Ishikawa (cell line): ENCODE measurements around the gene UGGT2.

Experiments
- CEBPB ChIP-seq: IDR thresholded peaks from 2 replicates; pipeline ENCODE4 v1.6.1; 2012
- CREB1 ChIP-seq: IDR thresholded peaks from 2 replicates; pipeline ENCODE4 v1.6.1; 2012; ENCODE audit warnings: low read depth
- EGR1 ChIP-seq: IDR thresholded peaks from 2 replicates; pipeline ENCODE4 v1.6.1; 2012
- EP300 ChIP-seq: IDR thresholded peaks from 2 replicates; pipeline ENCODE4 v1.6.1; 2012; ENCODE audit warnings: borderline replicate concordance
- FOXM1 ChIP-seq: IDR thresholded peaks from 2 replicates; pipeline ENCODE4 v1.6.1; 2012; ENCODE audit warnings: low read depth, borderline replicate concordance
- MAX ChIP-seq: IDR thresholded peaks from 2 replicates; pipeline ENCODE4 v1.6.1; 2012
- NFIC ChIP-seq: IDR thresholded peaks from 2 replicates; pipeline ENCODE4 v1.6.1; 2012
- RAD21 ChIP-seq: IDR thresholded peaks from 2 replicates; pipeline ENCODE4 v1.6.1; 2012; ENCODE audit warnings: low read depth
- REST ChIP-seq: IDR thresholded peaks from 2 replicates; pipeline ENCODE4 v1.6.1; 2012; ENCODE audit warnings: low read depth, mild to moderate bottlenecking
- TCF12 ChIP-seq: IDR thresholded peaks from 2 replicates; pipeline ENCODE4 v1.6.1; 2012; ENCODE audit warnings: low read depth
- TEAD4 ChIP-seq: IDR thresholded peaks from 2 replicates; pipeline ENCODE4 v1.6.1; 2012
- USF1 ChIP-seq: IDR thresholded peaks from 2 replicates; pipeline ENCODE4 v1.6.1; 2012
- YY1 ChIP-seq: IDR thresholded peaks from 2 replicates; pipeline ENCODE4 v1.6.1; 2012; ENCODE audit warnings: low read depth
- ZBTB7A ChIP-seq: IDR thresholded peaks from 2 replicates; pipeline ENCODE4 v1.6.1; 2012; ENCODE audit warnings: low read depth

The UGGT2 gene

GRCh38 chr13:96081888-96082287 lies 28.7 kb upstream of the UGGT2 start:
- TF ChIP-seq EP300 (no peak), RAD21 (no peak), CEBPB (no peak), FOXM1 (no peak)

GRCh38 chr13:96080676-96081075 lies 27.5 kb upstream of the UGGT2 start:
- TF ChIP-seq EGR1 (no peak), CEBPB (no peak), REST (no peak)

GRCh38 chr13:96075953-96076543 lies 22.8 kb upstream of the UGGT2 start:
- TF ChIP-seq TCF12 (no peak), RAD21 (peak; percentile 42), EGR1 (no peak), EP300 (no peak)

GRCh38 chr13:96072392-96072791 lies 19.2 kb upstream of the UGGT2 start:
- TF ChIP-seq ZBTB7A (no peak), USF1 (no peak), EGR1 (no peak)

GRCh38 chr13:96071504-96071903 lies 18.3 kb upstream of the UGGT2 start:
- TF ChIP-seq EGR1 (no peak), EP300 (no peak)

- TF ChIP-seq EGR1, result no peak
These were observed 15.5 kb upstream of the UGGT2 start for GRCh38 chr13:96068729-96069128.

GRCh38 chr13:96065849-96066248 lies 12.6 kb upstream of the UGGT2 start:
- TF ChIP-seq YY1 (no peak), EP300 (no peak), USF1 (no peak), CREB1 (no peak), ZBTB7A (no peak), RAD21 (no peak), REST (no peak), NFIC (no peak), TCF12 (no peak), MAX (no peak), TEAD4 (no peak), CEBPB (no peak), FOXM1 (no peak)

- no peak for TF ChIP-seq EP300
- TF ChIP-seq EGR1, result no peak
- TF ChIP-seq FOXM1, result no peak
- no peak for TF ChIP-seq ZBTB7A
- TF ChIP-seq TEAD4, result no peak
- TF ChIP-seq NFIC, result no peak
- TF ChIP-seq CREB1, result peak; percentile 63
These were observed 572 bp downstream of the UGGT2 start for GRCh38 chr13:96052656-96053002.
